ENCODE measurements around the gene TDRD9. TPM values are rescaled to one million over a fixed set of nuclear protein-coding genes. Genes with fewer than 3 reads are reported as not detected.
A peak's percentile ranks its signal among the peaks of the same experiment; 100 is the strongest.

The TDRD9 gene
- total and polyA plus RNA-seq, 2 experiments from 2014 or later, result 0.24 TPM; not detected in 1

- no peak overlapping the region for H3K4me3 ChIP-seq
- DNase-seq (ENCODE audit: low spot score), result no peak
Measured at GRCh38 chr14:103930051-103930604, 1.9 kb downstream of the TDRD9 start.

More at GRCh38 chr14:103930051-103930604, 1.9 kb downstream of the TDRD9 start:
- H3K4me2 ChIP-seq, result no peak overlapping the region
- H3F3A ChIP-seq (replicated peaks; ENCODE audit: low read depth), result no peaks in the 10 kb centered on the region
- H3K27ac ChIP-seq (ENCODE audit: low read depth), result no peak overlapping the region
- Mint-ChIP-seq H3K4me3 (no peak overlapping the region), H3K36me3 (ENCODE audit: low read depth) (no peaks in the 10 kb centered on the region), H3K4me1 (no peaks in the 10 kb centered on the region), H3K27ac (no peak overlapping the region; the same call in 1 of the 2 replicates), H3K27me3 (ENCODE audit: insufficient read depth, low read depth, poor library complexity) (no peaks in the 10 kb centered on the region), H3K9me3 (no peaks in the 10 kb centered on the region; the same call in 2 of the 3 replicates)
- no peaks in the 10 kb centered on the region for H3K36me3 ChIP-seq (ENCODE audit: insufficient read depth)
- H3K79me2 ChIP-seq (replicated peaks; ENCODE audit: insufficient read depth), result no peaks in the 10 kb centered on the region
- H3K4me1 ChIP-seq (ENCODE audit: insufficient read depth), result no peaks in the 10 kb centered on the region
- H3K27me3 ChIP-seq (ENCODE audit: insufficient read depth), result no peaks in the 10 kb centered on the region
- ATAC-seq, result no peak
- peak overlapping the region; percentile 56 for H2AFZ ChIP-seq
- H3K9me2 ChIP-seq (ENCODE audit: insufficient read depth), result no peaks in the 10 kb centered on the region
- no peaks in the 10 kb centered on the region for H4K20me1 ChIP-seq (replicated peaks; ENCODE audit: insufficient read depth)
- TF ChIP-seq CREB1 (CRISPR knock-in tag; IDR thresholded peaks at IDR 0.05; ENCODE audit: low read depth) (no peak), ZNF114 (CRISPR knock-in tag; IDR thresholded peaks at IDR 0.05) (no peak), ZNF331 (CRISPR knock-in tag; IDR thresholded peaks at IDR 0.05; ENCODE audit: low read depth) (no peak), ZNF462 (CRISPR knock-in tag; IDR thresholded peaks at IDR 0.05) (no peak), EZH2 (IDR thresholded peaks at IDR 0.05; ENCODE audit: low read depth, unreplicated experiment) (no peak), CTCF (conservative IDR thresholded peaks at IDR 0.05; ENCODE audit: low read depth in 2 of 2) (no peak), REST (IDR thresholded peaks at IDR 0.05; ENCODE audit: unreplicated experiment) (no peak), NANOG (IDR thresholded peaks at IDR 0.05; ENCODE audit: borderline replicate concordance) (no peak), EZH2phosphoT487 (IDR thresholded peaks at IDR 0.05; ENCODE audit: unreplicated experiment) (no peak)

Measured in GM23338 (cell line).